SKM-1 treated with dmso at 0.1 percent for 144 hours (cell line): ENCODE results near the gene TOX4.

Experiments used
- DNase-seq: peaks from one replicate; lab custom pipeline; 2025; ENCODE audit not compliant: unreplicated experiment; lab: John Stamatoyannopoulos, UW

TOX4 gene

DNA sequence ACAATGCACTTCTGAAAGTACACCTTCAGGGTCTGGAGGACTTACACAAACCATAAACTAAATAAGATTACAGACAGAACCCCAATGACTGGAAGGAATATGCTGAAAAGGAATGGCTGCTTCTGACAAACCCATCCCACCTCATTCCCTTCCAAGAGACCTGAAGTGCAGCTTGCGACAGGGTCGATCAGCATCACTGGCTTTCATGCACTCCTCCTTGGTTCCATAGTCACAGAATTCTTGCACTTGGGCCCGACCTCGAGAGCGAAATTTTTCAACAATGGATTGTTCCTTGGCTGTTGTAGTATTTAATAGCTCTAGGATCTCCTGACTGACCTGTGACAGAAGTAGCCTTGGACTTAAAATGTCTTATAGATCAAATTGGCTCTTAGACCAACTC, 24.6 kb downstream of the TOX4 start:
- no peak for DNase-seq

DNA sequence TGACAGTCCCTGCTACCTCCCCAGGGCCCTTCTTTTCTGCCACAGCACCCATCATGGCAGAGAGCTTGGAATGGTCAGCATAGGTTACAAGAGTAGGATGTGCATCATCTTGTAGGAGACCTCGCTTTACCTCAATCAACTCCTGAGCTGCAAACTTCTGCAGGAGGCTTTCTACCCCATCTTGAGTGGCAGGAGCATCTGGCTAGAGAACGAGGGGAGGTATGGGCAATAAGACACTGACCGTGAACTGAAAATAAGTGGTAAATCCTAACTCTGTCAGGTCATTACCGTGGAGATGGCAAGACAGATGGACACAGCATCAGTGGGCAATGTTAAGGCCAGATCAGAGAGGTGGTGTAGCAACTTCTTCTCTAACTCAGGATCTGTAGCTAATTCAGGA, 26.4 kb downstream of the TOX4 start:
- no peak for DNase-seq

DNA sequence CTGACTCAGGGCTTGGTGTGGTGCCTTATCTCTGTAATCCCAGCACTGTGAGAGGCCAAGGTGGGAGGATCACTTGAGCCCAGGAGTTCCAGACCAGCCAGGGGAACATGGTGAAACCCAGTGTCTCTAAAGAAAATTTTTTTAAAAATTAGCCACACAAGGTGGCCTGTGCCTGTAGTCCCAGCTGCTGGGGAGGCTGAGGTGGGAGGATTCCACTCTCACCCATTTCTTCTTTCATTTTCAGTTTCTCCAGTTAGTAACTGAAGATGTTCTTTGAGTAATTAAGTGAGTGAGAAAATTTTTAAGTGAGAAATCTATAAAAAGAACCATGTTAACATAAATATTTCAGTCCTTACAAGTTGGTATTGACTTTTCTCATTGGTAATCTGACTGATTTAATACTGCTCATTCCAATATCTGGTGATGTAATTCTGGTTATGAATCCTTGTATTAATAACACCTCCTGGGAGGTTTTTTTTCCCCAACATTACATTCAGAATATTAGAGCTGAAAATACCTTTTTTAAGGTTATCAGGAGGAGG, 28.1 kb downstream of the TOX4 start:
- no peak for DNase-seq

DNA sequence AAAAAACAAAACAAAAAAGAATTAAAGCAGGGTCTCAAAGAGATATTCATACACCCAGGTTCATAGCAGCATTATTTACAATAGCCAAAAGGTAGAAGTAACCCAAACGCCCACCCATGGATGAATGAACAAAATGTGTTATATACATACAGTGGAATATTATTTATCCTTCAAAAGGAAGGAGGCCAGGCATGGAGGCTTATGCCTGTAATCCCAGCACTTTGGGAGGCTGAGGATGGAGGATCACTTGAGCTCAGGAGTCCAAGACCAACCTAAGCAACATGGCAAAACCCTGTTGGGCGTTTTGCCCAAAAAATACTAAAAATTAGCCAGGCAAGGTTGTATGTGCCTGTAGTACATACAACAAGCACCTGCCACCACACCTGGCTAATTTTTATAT, 29.6 kb downstream of the TOX4 start:
- DNase-seq: no peak

DNA sequence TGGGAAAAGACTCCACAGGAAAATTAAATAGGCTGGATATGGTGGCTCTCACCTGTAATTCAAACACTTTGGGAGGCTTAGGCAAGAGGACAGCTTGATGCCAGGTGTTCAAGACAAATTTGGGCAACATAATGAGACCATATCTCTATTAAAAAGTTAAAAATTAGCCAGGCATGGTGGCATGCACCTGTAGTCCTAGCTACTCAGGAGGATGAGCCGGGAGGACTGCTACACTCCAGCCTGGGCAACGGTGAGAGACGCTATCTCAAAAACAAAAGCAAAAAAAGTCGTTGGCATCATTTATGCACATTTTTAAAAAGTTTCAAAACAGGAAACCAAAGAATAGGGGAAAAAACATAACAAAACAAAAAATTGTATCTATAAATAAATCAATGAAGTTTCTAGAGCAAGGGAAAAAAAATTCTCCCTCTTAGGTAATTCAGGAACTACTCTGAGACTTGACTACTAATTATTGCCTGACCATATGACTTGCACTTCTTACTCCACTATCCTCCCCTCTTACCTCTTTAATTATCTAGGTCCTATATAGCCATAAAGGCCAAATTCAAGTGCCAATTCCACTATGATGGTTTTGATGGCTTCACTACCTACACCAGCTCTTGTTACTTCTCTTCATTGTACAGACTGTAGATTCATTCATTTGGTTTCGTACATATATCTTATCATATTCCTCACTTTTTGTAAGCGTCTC, 32.6 kb downstream of the TOX4 start:
- DNase-seq: no peak

DNA sequence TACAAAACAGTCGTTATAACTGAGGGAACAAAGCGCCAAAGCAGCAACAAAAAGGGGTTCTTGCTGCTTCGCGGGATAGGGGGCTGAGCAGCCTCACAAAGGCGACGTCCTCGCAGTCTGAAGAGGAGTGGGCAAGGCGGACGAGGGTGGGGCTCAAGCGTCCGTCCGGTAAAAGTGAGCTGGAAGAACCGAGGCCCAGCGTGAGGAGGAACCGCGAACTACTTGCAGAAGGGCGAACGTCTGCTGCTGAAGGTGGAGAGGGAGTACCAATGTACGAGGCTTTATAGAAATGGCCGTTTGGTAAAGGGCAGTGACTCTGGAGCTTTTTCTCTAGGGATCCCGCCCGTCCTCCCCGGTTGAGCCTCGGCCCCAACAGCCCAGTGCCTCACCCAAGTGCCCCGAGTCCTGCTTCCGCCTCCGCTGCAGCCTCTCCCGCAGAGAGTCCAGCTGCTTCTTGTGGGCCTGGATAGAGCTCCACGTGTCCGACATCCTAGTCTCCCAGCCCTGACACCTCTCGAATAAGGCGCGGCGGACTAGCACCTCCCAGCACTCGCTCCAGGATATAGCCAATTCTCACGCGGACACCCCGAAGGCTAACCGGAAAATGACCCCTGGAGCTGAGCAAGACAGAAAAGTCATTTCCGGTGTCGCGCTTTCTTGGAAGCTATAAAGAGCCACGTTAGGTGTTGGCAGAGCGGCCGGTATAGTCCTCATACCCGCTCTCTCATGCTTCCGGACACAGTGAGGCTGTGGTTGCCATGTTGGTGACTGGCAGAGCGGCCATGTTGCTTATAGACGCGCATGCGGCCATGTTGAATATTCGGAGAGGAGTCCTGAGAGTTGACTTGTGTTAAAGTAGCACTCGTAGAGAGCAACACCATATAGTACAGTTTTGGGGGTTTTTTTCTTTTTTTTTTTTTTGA, 34.0 kb downstream of the TOX4 start, which contains the start of gene METTL3:
METTL3 (minus strand) TSS at position 606 of the 923 bp plus-strand sequence; CDS start at position 489, 117 bp downstream.
- DNase-seq: peak; percentile 84

DNA sequence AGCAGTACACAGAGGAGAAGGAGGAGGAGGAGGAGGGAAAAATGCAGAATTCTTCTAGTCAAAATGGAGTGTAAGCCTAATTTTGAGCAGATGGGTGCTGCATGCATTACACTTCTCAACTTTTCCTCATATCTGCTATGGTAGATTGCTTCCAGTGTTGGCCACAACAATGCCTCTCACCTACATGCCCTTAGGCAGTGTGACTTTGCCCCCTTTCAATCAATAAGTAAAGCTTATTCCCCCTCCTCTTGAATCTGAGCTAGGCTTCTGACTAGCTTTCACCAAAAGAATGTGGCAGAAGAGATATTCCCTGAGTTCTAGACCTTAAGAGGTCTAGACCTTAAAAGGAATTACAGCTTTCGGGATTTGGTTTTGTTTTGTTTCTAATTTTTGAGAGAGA, 37.3 kb downstream of the TOX4 start:
- DNase-seq: no peak

DNA sequence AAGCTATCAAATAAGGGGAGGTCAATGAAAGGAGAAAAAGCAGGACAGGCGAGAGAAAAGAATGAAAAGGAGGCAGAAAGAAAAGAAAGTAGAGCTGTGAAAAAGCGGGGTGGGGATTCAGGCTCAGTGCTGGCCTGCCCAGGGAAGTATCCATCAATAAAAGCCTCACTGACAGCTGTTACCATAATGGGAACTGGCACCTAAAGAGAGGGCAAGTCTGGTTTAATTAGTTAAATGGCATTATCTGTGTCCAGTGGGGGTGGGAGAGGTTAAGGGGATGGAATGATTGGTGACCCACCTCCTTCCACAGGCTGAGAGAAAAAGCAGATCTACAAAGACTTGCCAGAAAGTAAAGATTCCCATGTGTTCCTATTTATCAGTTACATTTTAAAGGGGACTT, 41.7 kb downstream of the TOX4 start:
- no peak for DNase-seq

DNA sequence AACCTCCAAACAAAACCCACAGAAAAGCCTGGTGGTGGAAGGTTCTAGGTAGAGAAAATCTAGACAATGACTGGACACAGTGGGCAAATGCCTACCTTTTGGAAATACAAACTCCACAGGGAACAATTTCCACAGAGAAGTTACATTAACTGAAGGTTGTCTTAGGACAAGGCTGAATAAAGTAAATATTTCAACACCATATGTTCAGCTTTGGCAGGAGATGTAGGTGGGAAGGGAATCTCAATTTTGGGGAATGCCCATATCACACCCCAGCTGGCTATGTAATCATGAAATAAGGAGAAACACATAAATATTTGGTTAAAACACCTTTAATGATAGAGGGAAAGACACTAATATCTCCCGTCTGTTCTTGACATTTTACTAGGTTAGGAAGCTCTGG, 43.8 kb downstream of the TOX4 start:
- no peak for DNase-seq

DNA sequence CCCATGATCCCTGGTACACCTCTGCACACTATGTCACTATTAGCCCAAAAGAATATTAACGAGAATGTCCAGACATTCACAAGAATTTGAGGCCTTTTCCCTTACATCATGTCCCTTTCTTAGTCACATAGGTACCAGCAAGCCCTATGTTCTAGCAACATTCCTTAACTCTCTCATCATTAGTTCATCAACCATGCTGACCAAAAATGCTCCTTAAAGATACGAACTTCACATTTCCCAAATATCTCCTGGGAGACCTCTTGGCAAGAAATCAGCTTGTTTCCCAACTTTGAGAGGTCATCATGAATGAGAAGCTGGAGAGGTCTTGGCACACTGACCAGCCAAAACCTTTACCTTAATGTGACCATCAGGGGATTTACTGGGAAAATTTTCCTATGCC, 44.5 kb downstream of the TOX4 start:
- DNase-seq: no peak

DNA sequence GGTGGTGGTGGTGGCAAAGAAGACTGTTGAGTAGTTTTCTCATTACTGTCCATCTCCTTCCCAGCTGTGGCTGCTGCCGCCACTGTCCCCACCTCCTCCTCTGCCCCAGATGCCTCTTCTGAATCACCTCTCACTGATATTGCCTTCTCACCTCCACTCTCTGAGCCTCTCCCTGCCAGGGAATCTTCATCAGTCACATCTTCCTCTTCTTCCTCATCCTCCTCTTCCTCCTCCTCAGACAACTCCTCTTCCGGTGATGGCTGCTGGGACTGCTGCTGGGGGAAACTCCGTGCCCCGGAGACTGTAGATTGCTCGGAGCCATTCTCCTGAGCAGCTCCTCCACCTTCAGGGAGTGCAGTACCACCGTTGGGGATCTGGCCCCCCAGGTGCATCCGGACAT, 46.2 kb downstream of the TOX4 start:
- DNase-seq: no peak

DNA sequence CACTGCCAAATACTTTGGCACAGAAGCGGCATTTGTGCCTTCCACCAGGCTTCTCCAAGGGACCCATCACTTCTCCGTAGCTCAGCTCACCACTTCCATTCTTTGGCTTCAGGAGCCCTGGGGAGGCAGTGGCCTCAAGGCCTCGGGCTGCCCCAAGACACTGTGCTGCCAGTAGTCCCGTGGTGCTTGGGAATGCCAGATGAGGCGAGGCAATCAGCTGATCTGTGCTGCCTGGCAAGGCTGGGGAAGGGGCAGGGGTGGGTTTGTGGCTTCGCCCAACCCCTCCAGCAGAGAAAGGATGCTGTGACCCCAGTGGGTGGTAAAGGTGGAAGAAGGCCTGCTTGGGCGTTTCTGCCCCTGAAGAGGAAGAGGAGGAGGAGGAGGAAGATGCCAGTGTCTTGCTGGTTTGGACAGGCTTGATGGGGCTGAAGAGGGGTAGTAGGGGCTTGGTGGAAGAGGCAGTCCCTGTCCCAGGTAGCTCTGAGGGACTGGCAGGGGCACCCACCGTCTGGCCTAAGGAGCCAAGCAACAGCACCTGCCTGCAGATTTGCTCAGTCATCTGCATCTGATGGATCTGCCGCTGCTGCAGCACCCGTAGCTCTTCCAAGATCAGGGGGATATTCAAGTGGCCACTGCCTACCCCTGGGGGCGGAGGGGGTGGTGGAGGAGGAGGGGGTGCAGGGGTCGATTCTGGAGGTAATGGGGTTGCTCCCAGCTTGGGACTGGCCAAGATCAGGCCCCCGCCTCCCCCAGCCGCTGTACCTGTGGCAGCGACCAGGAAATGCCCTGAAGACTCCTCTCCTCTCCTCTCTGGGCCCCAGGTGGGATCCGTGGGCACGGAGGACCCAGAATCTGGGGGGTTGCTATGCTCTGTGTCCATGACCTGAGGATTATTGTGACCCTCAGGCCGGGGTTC, 47.8 kb downstream of the TOX4 start:
- DNase-seq: no peak

DNA sequence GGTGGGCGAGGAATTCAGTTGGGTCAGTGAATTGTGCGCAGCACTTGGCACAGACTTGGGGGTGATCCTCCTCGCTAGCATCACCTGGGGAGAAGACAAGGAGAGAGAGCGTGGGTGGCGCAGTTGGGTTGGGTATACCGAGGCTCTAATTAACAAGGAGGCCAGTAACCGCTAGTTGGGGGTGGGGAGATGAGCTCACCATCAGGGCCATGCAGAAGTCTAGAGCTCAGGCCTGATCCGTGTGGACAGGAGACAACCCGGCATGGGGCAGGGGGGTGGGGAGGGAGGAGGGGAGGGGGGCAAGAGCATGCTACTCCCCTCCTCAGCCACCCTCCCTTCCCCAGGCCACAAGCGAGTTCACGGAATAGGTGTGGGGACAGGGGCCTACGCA, 48.6 kb downstream of the TOX4 start:
- DNase-seq: no peak

DNA sequence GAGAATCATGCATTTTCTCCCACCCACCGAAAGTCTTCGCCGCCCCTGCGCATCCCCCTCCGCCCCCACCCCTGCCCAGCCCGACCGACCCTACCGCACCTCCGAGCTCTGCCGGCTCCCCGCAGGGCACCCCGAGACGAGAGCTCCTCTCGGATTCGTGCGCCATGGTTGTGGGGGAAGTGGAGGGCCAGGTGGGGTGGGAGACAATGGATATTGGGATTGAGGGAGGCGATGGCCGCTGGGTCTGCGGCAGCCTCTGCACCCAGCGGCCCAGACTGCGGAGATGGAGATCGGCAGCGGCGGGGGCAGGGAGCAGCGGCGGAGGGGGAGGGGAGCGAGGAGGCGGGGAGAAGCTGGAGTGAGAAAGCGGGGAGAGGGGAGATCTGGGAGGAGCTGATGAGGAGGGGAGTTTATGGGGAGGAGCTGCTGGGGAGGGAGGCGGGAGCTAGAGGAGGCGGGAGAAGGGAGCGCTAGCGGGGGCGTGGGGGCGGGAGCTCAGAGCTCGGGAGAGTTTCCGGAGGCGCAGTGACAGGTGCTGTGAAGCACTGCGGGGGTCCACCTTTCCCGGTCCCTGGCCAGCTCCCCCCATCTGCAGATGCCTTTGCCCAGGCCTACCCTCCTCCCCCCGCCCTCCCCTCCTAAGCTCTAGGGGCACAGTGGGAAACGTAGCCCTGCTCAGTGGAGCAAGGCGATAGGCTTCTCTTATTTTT, 49.1 kb downstream of the TOX4 start, which contains the start of gene SALL2:
SALL2 (minus strand) TSS at position 385 of the 710 bp plus-strand sequence; CDS start at position 166, 219 bp downstream.
- no peak for DNase-seq

DNA sequence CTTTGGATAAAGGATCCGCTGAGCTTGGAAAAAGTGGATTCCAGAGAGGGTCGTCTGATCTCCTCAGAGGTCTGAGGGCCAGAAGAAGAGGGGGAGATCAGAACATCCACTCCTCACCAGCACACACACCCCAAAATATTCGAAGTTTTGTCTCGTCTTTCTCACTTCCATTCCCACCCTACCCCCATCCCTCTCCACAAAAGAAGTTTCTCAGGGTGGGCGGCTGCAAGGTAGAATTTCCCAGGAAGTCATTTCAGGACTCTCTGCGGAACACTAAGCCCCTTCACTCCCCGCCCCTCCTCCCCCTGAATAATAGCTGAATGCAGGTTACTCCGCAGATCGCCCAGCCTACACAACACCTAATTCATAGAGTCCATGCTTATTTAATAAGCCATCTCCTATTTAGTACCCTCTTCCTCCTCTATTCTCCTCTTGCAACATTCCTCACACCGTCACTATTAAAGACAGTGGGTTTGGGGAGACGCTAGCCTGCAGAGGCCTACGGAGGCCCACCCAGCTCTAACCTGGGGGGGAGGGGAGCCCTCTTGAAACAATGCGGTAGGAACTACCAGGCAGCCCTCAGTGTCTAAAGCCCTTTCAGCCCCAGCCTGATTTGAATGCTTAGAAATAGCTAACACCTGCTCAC, 49.8 kb downstream of the TOX4 start:
- DNase-seq: no peak

DNA sequence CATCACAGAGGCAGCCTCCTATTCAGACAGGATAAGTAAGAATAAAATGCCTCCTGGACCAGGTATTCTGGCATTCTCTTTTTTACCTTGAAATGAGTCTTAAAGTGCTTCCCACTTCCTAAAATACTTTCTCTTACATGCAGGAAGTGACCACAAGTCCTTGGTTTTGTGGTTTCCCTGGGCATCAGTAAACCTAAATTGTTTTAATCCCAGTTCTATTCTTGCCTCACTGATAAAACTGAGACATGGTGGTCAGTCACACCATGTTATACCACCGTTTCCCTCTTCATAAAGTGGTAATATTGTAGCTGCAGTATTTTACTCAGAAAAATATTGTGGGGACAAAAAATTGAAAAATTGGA, 50.3 kb downstream of the TOX4 start:
- DNase-seq: no peak

DNA sequence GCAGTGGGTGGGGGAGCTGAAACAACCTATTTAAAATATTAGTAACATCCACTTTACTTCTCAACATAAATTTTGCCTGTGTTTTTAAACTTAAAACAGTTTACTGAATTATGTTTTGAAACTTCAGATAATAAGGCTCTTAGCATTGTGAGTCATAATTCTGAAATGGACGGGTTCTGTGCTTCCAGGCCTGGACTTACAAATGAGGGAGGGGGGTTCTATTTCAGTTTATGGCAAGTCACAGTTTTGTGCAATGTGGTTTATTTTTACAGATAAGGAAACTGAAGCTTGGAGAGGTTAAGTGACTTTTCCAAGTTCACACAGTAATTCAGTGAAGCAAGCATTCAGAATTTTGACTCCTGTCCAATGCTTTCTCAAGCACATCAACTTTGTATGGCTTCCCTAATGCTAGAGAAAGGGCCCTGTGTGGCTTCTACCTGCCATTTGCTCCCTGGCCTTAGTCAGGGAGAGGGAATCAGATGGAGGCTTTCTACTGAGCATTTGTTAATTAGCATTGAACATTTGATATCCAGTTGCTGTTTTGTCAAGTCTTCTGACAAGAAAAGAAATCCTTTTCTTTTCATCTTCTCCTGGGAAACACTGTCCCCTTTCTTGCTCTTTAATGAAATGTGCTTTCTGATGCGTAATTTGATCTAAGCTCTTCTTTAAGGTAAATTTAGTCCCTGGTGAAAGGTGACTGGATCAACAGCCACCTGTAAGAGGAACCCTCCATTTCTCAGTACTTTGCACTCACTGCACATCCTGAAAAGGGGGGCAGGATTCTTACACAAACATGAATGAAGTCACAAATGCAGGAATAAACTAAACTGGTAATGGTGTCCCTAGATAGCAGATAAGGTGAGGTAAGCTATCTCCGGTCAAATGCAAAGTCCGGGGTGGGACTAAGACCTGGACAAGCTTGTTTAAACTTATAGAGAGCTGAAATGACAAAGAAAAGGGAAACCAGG, 51.7 kb downstream of the TOX4 start:
- no peak for DNase-seq

DNA sequence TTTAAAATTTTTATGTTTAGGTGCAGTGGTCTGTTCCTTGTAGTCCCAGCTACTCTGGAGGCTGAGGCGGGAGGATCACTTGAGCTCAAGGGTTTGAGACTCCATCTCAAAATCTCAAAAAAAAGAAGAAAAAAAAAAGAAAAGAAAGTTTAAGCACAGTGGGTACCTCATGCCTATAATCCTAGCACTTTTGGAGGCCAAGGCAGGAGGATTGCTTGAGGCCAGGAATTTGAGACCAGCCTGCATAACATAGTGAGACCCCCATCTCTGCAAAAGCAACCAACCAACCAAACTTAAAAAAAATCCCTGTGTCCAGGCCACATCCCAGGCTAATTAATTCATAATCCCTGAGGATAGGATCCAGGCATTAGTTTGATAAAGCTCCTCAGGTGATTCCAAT, 52.5 kb downstream of the TOX4 start:
- no peak for DNase-seq

DNA sequence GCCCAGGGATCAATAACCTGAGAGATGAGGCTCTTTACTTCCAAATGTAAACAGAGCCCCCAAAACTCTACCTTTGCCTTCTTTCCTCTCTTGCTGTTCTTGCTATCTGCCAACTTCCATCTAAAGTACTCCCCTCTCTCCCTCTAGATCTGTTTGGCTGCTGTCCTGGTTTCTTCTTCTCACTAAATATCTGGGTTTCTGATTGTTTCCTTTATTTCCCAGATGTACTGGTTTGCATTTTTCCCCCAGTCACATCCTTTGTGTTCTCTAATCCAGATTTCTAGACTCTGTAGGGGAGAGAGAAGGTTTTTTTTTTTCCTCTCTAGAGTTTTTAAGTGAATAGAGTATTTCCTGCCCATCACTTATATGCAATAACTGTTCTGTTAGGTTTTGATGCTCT, 56.3 kb downstream of the TOX4 start:
- no peak for DNase-seq
